ENCODE data around the gene N4BP2. TPM values are rescaled to one million over a fixed set of nuclear protein-coding genes. Genes with fewer than 3 reads are reported as not detected.

Gene N4BP2
- total RNA-seq, 1 donor, result 15.4 TPM

GRCh38 chr4:40182001-40182400 lies 125.4 kb downstream of the N4BP2 start:
- TF ChIP-seq CTCF (IDR thresholded peaks at IDR 0.05; ENCODE audit: insufficient read depth, low read length), result no peak

GRCh38 chr4:40182954-40183353 lies 126.3 kb downstream of the N4BP2 start:
- H3K4me3 ChIP-seq (ENCODE audit: low read depth, low read length), result no peak overlapping the region
- no peak for TF ChIP-seq CTCF (IDR thresholded peaks at IDR 0.05; ENCODE audit: insufficient read depth, low read length)
- DNase-seq (ENCODE audit: low read depth), result no peak

More at GRCh38 chr4:40182001-40182400, 125.4 kb downstream of the N4BP2 start:
- DNase-seq (ENCODE audit: low read depth), result no peak
- H3K4me3 ChIP-seq (ENCODE audit: low read depth, low read length), result no peak overlapping the region

- no peak overlapping the region for H3K4me3 ChIP-seq (ENCODE audit: low read depth, low read length)
- no peak for TF ChIP-seq CTCF (IDR thresholded peaks at IDR 0.05; ENCODE audit: insufficient read depth, low read length)
- DNase-seq (ENCODE audit: low read depth), result peak; percentile 15
These were observed 127.2 kb downstream of the N4BP2 start for GRCh38 chr4:40183615-40184411.

- no peak for TF ChIP-seq CTCF (IDR thresholded peaks at IDR 0.05; ENCODE audit: insufficient read depth, low read length)
- no peak overlapping the region for H3K4me3 ChIP-seq (ENCODE audit: low read depth, low read length)
- peak; percentile 51 for DNase-seq (ENCODE audit: low read depth)
These were observed 129.4 kb downstream of the N4BP2 start for GRCh38 chr4:40185830-40186664.

GRCh38 chr4:40186665-40187014 lies 130.0 kb downstream of the N4BP2 start:
- no peak for DNase-seq (ENCODE audit: low read depth)
- no peak overlapping the region for H3K4me3 ChIP-seq (ENCODE audit: low read depth, low read length)
- no peak for TF ChIP-seq CTCF (IDR thresholded peaks at IDR 0.05; ENCODE audit: insufficient read depth, low read length)

GRCh38 chr4:40187386-40187906 lies 130.8 kb downstream of the N4BP2 start:
- DNase-seq (ENCODE audit: low read depth), result no peak
- no peak for TF ChIP-seq CTCF (IDR thresholded peaks at IDR 0.05; ENCODE audit: insufficient read depth, low read length)
- no peak overlapping the region for H3K4me3 ChIP-seq (ENCODE audit: low read depth, low read length)

Data from fibroblast of the aortic adventitia (primary cell).